Measurements from ENCODE around the gene TSEN2.

Gene TSEN2

GRCh38 chr3:12560505-12561190 is 76.4 kb downstream of the TSEN2 start:
- H3K4me1 ChIP-seq (ENCODE audit: control insufficient read depth, insufficient read depth, low read depth, low read length): peaks cover 10% of the 10 kb centered on the region
- H3K14ac ChIP-seq (ENCODE audit: low read length in 2 of 2): no peak overlapping the region
- H3K79me1 ChIP-seq (replicated peaks; ENCODE audit: low read length, poor library complexity, severe bottlenecking): no peaks in the 10 kb centered on the region
- no peak overlapping the region for H3K9ac ChIP-seq (ENCODE audit: low read length)
- no peak overlapping the region for H2AFZ ChIP-seq (ENCODE audit: low read depth, low read length)
- H4K8ac ChIP-seq (ENCODE audit: low read length): no peak overlapping the region
- no peak for DNase-seq
- no peak overlapping the region for H2BK5ac ChIP-seq (ENCODE audit: low read depth, low read length, poor library complexity, severe bottlenecking)
- no peaks in the 10 kb centered on the region for H3K27me3 ChIP-seq (ENCODE audit: control insufficient read depth in 1 of 2, insufficient read depth in 1 of 2, low read length in 2 of 2)
- H3K27ac ChIP-seq (ENCODE audit: low read length, poor library complexity, severe bottlenecking): no peak overlapping the region
- H3K4ac ChIP-seq (ENCODE audit: low read depth in 1 of 2, low read length in 2 of 2): no peak overlapping the region
- H3K36me3 ChIP-seq (ENCODE audit: control insufficient read depth in 1 of 2, insufficient read depth in 2 of 2, low read depth in 1 of 2, low read length in 2 of 2): no peaks in the 10 kb centered on the region
- H4K91ac ChIP-seq (ENCODE audit: low read length): no peak overlapping the region
- H2BK120ac ChIP-seq (ENCODE audit: low read depth, low read length): no peak overlapping the region
- no peak overlapping the region for H3K18ac ChIP-seq (ENCODE audit: low read depth in 1 of 2, low read length in 2 of 2)
- H2AK5ac ChIP-seq (ENCODE audit: low read length, severe bottlenecking): peak overlapping the region; percentile 69
- WGBS: 98% methylated on average over 5 of the region's 5 CpGs
- no peaks in the 10 kb centered on the region for H3K9me3 ChIP-seq (ENCODE audit: control insufficient read depth, low read length)
- H3K4me3 ChIP-seq (ENCODE audit: insufficient read depth in 1 of 2, low read depth in 1 of 2, low read length in 2 of 2): no peak overlapping the region
- no peak overlapping the region for H3K23ac ChIP-seq (ENCODE audit: low read length in 2 of 2)
- H2BK12ac ChIP-seq (ENCODE audit: low read length in 2 of 2): no peak overlapping the region
- no peak overlapping the region for H2BK15ac ChIP-seq (ENCODE audit: low read depth, poor library complexity, severe bottlenecking)
- no peak overlapping the region for H3K4me2 ChIP-seq (ENCODE audit: low read length, poor library complexity, severe bottlenecking)

- Histone ChIP-seq H4K8ac (ENCODE audit: low read length) (no peak overlapping the region), H2BK120ac (ENCODE audit: low read depth, low read length) (no peak overlapping the region), H2BK15ac (ENCODE audit: low read depth, poor library complexity, severe bottlenecking) (no peak overlapping the region), H3K27me3 (ENCODE audit: control insufficient read depth in 1 of 2, insufficient read depth in 1 of 2, low read length in 2 of 2) (no peaks in the 10 kb centered on the region), H3K4ac (ENCODE audit: low read depth in 1 of 2, low read length in 2 of 2) (no peak overlapping the region), H3K36me3 (ENCODE audit: control insufficient read depth in 1 of 2, insufficient read depth in 2 of 2, low read depth in 1 of 2, low read length in 2 of 2) (no peaks in the 10 kb centered on the region), H3K4me3 (ENCODE audit: insufficient read depth in 1 of 2, low read depth in 1 of 2, low read length in 2 of 2) (no peak overlapping the region), H3K4me1 (ENCODE audit: control insufficient read depth, insufficient read depth, low read depth, low read length) (peaks cover 9% of the 10 kb centered on the region), H3K23ac (ENCODE audit: low read length in 2 of 2) (no peak overlapping the region), H3K14ac (ENCODE audit: low read length in 2 of 2) (no peak overlapping the region), H3K27ac (ENCODE audit: low read length, poor library complexity, severe bottlenecking) (no peak overlapping the region), H3K79me1 (replicated peaks; ENCODE audit: low read length, poor library complexity, severe bottlenecking) (no peaks in the 10 kb centered on the region), H2AK5ac (ENCODE audit: low read length, severe bottlenecking) (no peak overlapping the region), H2BK12ac (ENCODE audit: low read length in 2 of 2) (no peak overlapping the region), H2BK5ac (ENCODE audit: low read depth, low read length, poor library complexity, severe bottlenecking) (no peak overlapping the region), H3K9ac (ENCODE audit: low read length) (no peak overlapping the region), H4K91ac (ENCODE audit: low read length) (no peak overlapping the region), H3K18ac (ENCODE audit: low read depth in 1 of 2, low read length in 2 of 2) (no peak overlapping the region), H3K9me3 (ENCODE audit: control insufficient read depth, low read length) (no peaks in the 10 kb centered on the region), H3K4me2 (ENCODE audit: low read length, poor library complexity, severe bottlenecking) (no peak overlapping the region), H2AFZ (ENCODE audit: low read depth, low read length) (no peak overlapping the region)
- DNase-seq: no peak
- 100% methylated on average over 2 of the region's 2 CpGs for WGBS
These were observed 77.1 kb downstream of the TSEN2 start for GRCh38 chr3:12561397-12561796.

GRCh38 chr3:12562451-12562850 is 78.2 kb downstream of the TSEN2 start:
- H3K27ac ChIP-seq (ENCODE audit: low read length, poor library complexity, severe bottlenecking): no peak overlapping the region

GRCh38 chr3:12566976-12567375 is 82.7 kb downstream of the TSEN2 start:
- Histone ChIP-seq H3K14ac (ENCODE audit: low read length in 2 of 2) (no peak overlapping the region), H3K9ac (ENCODE audit: low read length) (no peak overlapping the region), H2AFZ (ENCODE audit: low read depth, low read length) (no peak overlapping the region), H3K4me1 (ENCODE audit: control insufficient read depth, insufficient read depth, low read depth, low read length) (peaks cover 6% of the 10 kb centered on the region), H3K4me2 (ENCODE audit: low read length, poor library complexity, severe bottlenecking) (no peak overlapping the region), H3K27ac (ENCODE audit: low read length, poor library complexity, severe bottlenecking) (no peak overlapping the region), H3K18ac (ENCODE audit: low read depth in 1 of 2, low read length in 2 of 2) (no peak overlapping the region), H3K4me3 (ENCODE audit: insufficient read depth in 1 of 2, low read depth in 1 of 2, low read length in 2 of 2) (no peak overlapping the region), H2AK5ac (ENCODE audit: low read length, severe bottlenecking) (no peak overlapping the region), H3K4ac (ENCODE audit: low read depth in 1 of 2, low read length in 2 of 2) (no peak overlapping the region), H2BK12ac (ENCODE audit: low read length in 2 of 2) (no peak overlapping the region), H4K91ac (ENCODE audit: low read length) (no peak overlapping the region), H2BK5ac (ENCODE audit: low read depth, low read length, poor library complexity, severe bottlenecking) (no peak overlapping the region), H4K8ac (ENCODE audit: low read length) (no peak overlapping the region), H3K27me3 (ENCODE audit: control insufficient read depth in 1 of 2, insufficient read depth in 1 of 2, low read length in 2 of 2) (no peaks in the 10 kb centered on the region), H2BK120ac (ENCODE audit: low read depth, low read length) (no peak overlapping the region), H3K36me3 (ENCODE audit: control insufficient read depth in 1 of 2, insufficient read depth in 2 of 2, low read depth in 1 of 2, low read length in 2 of 2) (peaks cover 19 to 32% of the 10 kb centered on the region in 2 experiments), H3K23ac (ENCODE audit: low read length in 2 of 2) (no peak overlapping the region), H2BK15ac (ENCODE audit: low read depth, poor library complexity, severe bottlenecking) (no peak overlapping the region), H3K79me1 (replicated peaks; ENCODE audit: low read length, poor library complexity, severe bottlenecking) (peaks cover 22% of the 10 kb centered on the region), H3K9me3 (ENCODE audit: control insufficient read depth, low read length) (no peaks in the 10 kb centered on the region)
- DNase-seq: no peak

More at GRCh38 chr3:12562451-12562850, 78.2 kb downstream of the TSEN2 start:
- Histone ChIP-seq H3K23ac (ENCODE audit: low read length in 2 of 2) (no peak overlapping the region), H3K9ac (ENCODE audit: low read length) (no peak overlapping the region), H2BK120ac (ENCODE audit: low read depth, low read length) (no peak overlapping the region), H2AK5ac (ENCODE audit: low read length, severe bottlenecking) (no peak overlapping the region), H3K18ac (ENCODE audit: low read depth in 1 of 2, low read length in 2 of 2) (no peak overlapping the region), H3K36me3 (ENCODE audit: control insufficient read depth in 1 of 2, insufficient read depth in 2 of 2, low read depth in 1 of 2, low read length in 2 of 2) (no peaks in the 10 kb centered on the region), H3K4me2 (ENCODE audit: low read length, poor library complexity, severe bottlenecking) (no peak overlapping the region), H2BK15ac (ENCODE audit: low read depth, poor library complexity, severe bottlenecking) (no peak overlapping the region), H3K14ac (ENCODE audit: low read length in 2 of 2) (no peak overlapping the region), H4K8ac (ENCODE audit: low read length) (no peak overlapping the region), H2BK12ac (ENCODE audit: low read length in 2 of 2) (no peak overlapping the region), H2BK5ac (ENCODE audit: low read depth, low read length, poor library complexity, severe bottlenecking) (no peak overlapping the region), H3K27me3 (ENCODE audit: control insufficient read depth in 1 of 2, insufficient read depth in 1 of 2, low read length in 2 of 2) (no peaks in the 10 kb centered on the region), H2AFZ (ENCODE audit: low read depth, low read length) (no peak overlapping the region), H4K91ac (ENCODE audit: low read length) (no peak overlapping the region), H3K4ac (ENCODE audit: low read depth in 1 of 2, low read length in 2 of 2) (no peak overlapping the region), H3K4me3 (ENCODE audit: insufficient read depth in 1 of 2, low read depth in 1 of 2, low read length in 2 of 2) (no peak overlapping the region), H3K4me1 (ENCODE audit: control insufficient read depth, insufficient read depth, low read depth, low read length) (peaks cover 7% of the 10 kb centered on the region), H3K79me1 (replicated peaks; ENCODE audit: low read length, poor library complexity, severe bottlenecking) (no peaks in the 10 kb centered on the region), H3K9me3 (ENCODE audit: control insufficient read depth, low read length) (no peaks in the 10 kb centered on the region)
- WGBS: 86% methylated on average over 1 of the region's 1 CpG
- no peak for DNase-seq

All from mesenchymal stem cell (in vitro differentiated cells and primary cell).